GM12875 (cell line): ENCODE results near the gene ADAM10.

Experiments used
- H3K4me3 ChIP-seq: one replicate; pipeline ENCODE4 v1.5.1; 2011; ENCODE audit warnings: low read depth, low read length, control low read depth
- TF ChIP-seq, protein P1 (sequence below): IDR thresholded peaks from 2 replicates; pipeline ENCODE4 v1.5.1; 2011; ENCODE audit warnings: low read depth, mild to moderate bottlenecking, control low read depth, inconsistent platforms, low read length, moderate library complexity, borderline replicate concordance; ENCODE audit not compliant: insufficient read depth

Gene ADAM10

DNA sequence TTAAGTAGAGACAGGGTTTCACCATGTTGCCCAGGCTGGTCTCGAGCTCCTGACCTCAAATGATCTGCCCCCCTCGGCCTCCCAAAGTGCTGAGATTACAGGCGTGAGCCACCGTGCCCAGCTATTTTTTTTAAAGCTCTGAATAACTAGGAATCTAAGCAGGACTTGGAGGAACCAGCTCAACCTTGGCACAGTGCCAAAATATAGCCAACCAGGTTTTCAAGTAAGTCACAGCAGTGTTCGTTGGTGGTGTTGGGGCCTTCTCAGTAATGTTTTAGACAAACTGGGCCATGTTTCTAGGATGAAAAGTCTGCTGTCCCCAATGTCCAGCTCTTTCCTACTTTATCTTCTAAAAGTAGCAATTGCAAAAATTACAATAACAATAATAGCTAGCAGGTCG is 6.4 kb upstream of the ADAM10 start:
- TF ChIP-seq, protein P1, sequence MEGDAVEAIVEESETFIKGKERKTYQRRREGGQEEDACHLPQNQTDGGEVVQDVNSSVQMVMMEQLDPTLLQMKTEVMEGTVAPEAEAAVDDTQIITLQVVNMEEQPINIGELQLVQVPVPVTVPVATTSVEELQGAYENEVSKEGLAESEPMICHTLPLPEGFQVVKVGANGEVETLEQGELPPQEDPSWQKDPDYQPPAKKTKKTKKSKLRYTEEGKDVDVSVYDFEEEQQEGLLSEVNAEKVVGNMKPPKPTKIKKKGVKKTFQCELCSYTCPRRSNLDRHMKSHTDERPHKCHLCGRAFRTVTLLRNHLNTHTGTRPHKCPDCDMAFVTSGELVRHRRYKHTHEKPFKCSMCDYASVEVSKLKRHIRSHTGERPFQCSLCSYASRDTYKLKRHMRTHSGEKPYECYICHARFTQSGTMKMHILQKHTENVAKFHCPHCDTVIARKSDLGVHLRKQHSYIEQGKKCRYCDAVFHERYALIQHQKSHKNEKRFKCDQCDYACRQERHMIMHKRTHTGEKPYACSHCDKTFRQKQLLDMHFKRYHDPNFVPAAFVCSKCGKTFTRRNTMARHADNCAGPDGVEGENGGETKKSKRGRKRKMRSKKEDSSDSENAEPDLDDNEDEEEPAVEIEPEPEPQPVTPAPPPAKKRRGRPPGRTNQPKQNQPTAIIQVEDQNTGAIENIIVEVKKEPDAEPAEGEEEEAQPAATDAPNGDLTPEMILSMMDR: no peak
- H3K4me3 ChIP-seq: no peak overlapping the region

DNA sequence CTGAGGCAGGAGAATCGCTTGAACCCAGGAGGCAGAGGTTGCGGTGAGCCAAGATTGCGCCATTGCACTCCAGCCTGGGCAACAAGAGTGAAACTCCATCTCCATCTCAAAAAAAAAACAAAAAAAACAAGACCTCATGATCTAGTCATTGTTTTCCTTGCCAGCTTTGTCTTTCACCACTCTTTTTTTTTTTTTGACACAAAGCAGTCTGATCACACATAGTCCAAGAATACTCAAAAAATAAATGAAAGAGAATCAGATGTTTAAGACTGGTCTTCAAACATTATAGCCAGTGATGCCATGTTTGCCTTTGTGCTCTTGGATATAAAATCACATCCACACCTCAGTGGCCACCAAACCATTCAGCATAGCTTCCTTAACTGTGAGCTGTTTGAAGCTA is 5.8 kb upstream of the ADAM10 start:
- no peak overlapping the region for H3K4me3 ChIP-seq
- TF ChIP-seq, protein P1: no peak

DNA sequence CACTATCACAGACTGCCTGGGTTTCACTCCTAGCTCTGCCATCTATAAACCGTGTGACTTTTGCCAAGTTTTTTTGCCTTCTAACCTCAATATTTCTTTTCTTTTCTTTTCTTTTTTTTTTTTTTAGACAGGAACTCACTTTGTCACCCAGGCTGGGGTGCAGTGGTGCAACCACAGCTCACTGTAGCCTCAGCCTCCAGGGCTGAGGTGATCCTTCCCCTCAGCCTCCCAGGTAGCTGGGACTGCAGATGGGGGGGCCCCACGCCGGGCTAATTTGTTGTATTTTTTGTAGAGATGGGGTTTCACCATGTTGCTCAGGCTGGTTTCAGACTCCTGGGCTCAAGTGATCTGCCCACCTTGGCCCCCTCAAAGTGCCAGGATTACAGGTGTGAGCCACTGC is 3.2 kb upstream of the ADAM10 start:
- TF ChIP-seq, protein P1: no peak

DNA sequence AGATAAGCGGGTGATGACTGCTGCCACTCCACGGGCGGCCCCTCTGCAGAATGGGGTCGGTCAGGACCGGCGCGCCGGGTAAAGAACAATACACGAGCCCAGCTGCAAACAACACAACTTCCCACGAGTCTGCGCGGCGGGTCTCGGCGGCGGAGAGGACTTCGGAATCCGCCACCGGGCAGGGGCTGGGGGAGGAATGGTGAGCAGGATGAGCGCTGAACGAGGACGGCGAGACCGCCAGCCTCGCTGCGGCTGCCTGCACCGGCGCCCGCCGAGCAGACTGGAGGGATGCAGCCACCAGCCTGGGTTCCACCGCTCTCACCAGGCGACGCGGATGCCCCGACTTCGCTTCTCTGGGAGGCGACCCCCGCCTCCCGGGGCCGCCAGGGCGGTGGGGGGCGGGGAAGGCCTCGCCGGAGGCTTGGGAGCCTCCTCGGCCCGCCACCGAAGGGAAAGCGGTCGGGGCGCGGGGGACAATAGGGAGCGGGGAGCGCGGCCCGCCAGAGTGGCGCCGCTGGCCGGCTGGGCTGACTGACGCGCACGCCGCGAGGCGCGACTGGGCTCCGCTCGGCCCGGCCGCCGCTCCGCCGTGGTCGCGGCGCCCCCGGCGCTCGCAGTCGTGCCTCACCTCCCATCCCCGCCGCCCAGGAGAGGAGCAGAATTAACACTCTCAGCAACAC is 515 bp downstream of the ADAM10 start:
- TF ChIP-seq, protein P1: no peak
- peak overlapping the region; percentile 94 for H3K4me3 ChIP-seq

More for the DNA sequence above, 3.2 kb upstream of the ADAM10 start:
- H3K4me3 ChIP-seq: no peak overlapping the region

DNA sequence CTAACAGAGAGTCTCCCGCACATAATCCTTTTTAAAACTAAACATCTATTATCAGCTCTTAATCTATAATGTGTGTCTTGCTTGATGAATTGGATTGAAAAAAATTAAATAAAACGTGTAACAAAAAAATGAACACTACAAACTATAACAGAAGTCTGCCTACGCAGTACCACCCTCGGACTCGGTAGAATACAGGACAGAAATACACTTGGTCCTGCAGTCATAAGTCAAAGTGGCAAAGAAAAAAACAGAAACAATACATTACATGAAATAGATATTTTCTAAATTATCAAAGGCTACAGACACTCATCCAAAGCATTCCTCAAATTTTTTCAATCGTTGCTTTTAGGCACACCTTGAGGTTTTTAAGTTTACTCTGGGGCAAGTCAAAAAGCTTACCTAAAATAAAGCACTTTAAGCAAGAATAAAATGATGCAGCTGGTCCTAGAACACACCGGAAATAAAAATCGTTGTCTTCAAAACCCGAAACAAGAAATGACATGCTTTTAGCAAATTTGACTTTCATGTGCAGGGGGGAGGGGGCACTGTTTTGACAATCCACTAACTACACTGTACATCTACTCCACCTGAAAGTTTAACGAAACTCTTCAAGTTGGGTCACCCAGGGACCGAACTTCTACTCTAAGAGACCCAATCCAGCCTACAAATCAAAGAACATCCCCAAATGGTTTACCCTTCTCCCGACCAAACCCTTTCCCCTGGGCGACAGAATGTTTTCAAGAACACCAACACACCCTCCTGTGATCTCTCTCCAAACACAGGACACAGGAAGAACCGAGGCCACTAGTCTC is 1.3 kb downstream of the ADAM10 start:
- peak overlapping the region; percentile 94 for H3K4me3 ChIP-seq
- TF ChIP-seq, protein P1: no peak

DNA sequence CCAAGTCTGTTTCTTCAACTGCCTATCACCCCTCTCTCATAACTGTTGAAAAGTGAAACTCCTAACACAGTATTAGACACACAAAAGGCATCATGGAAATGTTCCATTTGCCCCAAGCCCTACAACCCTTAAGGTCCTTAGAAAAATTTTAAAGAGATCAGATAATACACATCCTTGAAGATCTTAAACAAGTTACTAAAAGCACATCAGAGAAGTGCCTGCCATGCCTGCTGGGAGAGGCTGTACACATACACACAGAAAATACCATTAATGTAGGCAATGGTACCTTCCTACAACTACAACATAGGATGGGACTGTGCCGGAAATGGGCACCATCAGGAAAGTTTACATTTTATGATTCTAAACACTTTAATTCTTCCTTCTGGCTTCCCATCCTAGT is 3.3 kb downstream of the ADAM10 start:
- H3K4me3 ChIP-seq: no peak overlapping the region

More for the DNA sequence above, 3.3 kb downstream of the ADAM10 start:
- TF ChIP-seq, protein P1: no peak
